Transverse colon (tissue), 4 donors: ENCODE data around the gene FKBP10. TPM values are rescaled to one million over a fixed set of nuclear protein-coding genes. Genes with fewer than 3 reads are reported as not detected.

Experiments
- DNase-seq: peaks from one replicate; pipeline ENCODE4 v3.0.0-alpha.2; 2019
- H3K27ac ChIP-seq, 4 donors: fragments of 200-600 bp; sonication (generic); 2 replicates each; pipeline ENCODE4 v1.5.1; 2016 to 2018; ENCODE audit warnings: inconsistent platforms in 4 of 4
- H3K27me3 ChIP-seq: fragments of 200-600 bp; sonication (generic); 2 replicates; pipeline ENCODE4 v1.5.1; 2017; ENCODE audit warnings: inconsistent platforms
- H3K36me3 ChIP-seq, 4 donors: fragments of 200-600 bp; sonication (generic); 2 replicates each; pipeline ENCODE4 v1.5.1; 2017 to 2019; ENCODE audit warnings: inconsistent platforms in 4 of 4
- H3K4me1 ChIP-seq, 4 donors: fragments of 200-600 bp; sonication (generic); 2 replicates each; pipeline ENCODE4 v1.5.1; 2017 to 2020; ENCODE audit warnings: inconsistent platforms in 4 of 4
- H3K4me3 ChIP-seq, 4 donors: fragments of 200-600 bp; sonication (generic); 1 replicate in 1 of 4; 2 replicates in 3 of 4; pipeline versions ENCODE4 v1.5.1 to v1.6.1; 2017 to 2019; ENCODE audit warnings: inconsistent platforms in 4 of 4
- H3K9me3 ChIP-seq, 2 donors: fragments of 200-600 bp; sonication (generic); 2 replicates each; pipeline ENCODE4 v1.5.1; 2017 to 2019; ENCODE audit warnings: inconsistent platforms in 2 of 2
- EP300 ChIP-seq: sonication (generic); formaldehyde crosslinking; IDR thresholded peaks from one replicate; pipeline ENCODE4 v1.6.1; 2017; ENCODE audit warnings: antibody characterized with exemption, low read depth
- POLR2A ChIP-seq: fragments of 450-650 bp; IDR thresholded peaks from one replicate; pipeline ENCODE4 v1.6.1; 2016; ENCODE audit warnings: antibody characterized with exemption, mild to moderate bottlenecking, moderate library complexity
- POLR2AphosphoS5 ChIP-seq, 3 donors: sonication (generic); formaldehyde crosslinking; IDR thresholded peaks; one replicate each; pipeline ENCODE4 v1.6.1; 2016; ENCODE audit warnings: antibody characterized with exemption in 3 of 3
- WGBS, 2 donors: methylation state at CpG; one replicate each; pipeline ENCODE4 v1.1.5; 2018; ENCODE audit warnings: low coverage in 1 of 2; 5-methylcytosine and 5-hydroxymethylcytosine counted together
- in situ Hi-C, 4 donors: fragments of 200-750 bp; cut with MboI; loops; one replicate each; pipeline versions ENCODE4 v1.15.0 to v1.15.1; 2017; ENCODE audit warnings: low sequenced_read_pairs in 3 of 4, low pct_ligation_motif_present in 1 of 4, low pct_unique_long_range_greater_than_20kb in 1 of 4
- intact Hi-C: fragments of 100-400 bp; cut with DNase I; formaldehyde crosslinking; loops from one replicate; pipeline ENCODE4 v1.15.1; 2023; ENCODE audit warnings: low total_unique reads
- total RNA-seq, 4 donors: library from RNA; depleted of rRNA; stranded (reverse); fragments of >200 nt; gene quantifications; one replicate each; pipeline ENCODE4 v1.1.0, GENCODE V29; 2016
- TF ChIP-seq, protein P1 (sequence below), 5 experiments: fragments of 200-600 bp in 3 of 5; fragments of 450-650 bp in 2 of 5; sonication (generic) in 3 of 5; IDR thresholded peaks; 1 replicate in 2 of 5; 2 replicates in 3 of 5; pipeline ENCODE4 v1.5.1; 2016 to 2017; ENCODE audit warnings: antibody characterized with exemption in 5 of 5, inconsistent platforms in 3 of 5, mild to moderate bottlenecking in 2 of 5, moderate library complexity in 1 of 5

Gene FKBP10
- total RNA-seq, 4 donors from 2014 or later, result 7.1 to 61.1 (median 12.6) TPM

DNA sequence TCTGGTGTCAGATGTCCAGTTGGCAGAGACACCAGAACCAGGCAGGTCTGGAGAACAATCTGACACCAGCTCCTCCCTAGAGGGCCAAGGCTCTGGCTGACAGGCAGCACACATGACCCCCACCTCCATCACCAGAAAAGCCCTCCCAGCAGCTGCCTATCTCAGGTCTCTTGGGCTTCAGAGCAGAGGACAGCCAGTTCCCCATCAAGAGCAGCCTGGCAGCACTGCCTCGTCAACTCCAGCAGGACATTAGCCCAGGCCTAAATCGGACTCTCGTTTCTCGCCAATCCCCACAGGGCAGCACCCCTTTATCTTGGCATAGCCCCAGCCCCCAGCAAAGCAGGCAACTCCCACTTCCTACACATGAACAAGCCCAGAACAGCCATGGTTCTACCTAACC lies 30.7 kb upstream of the FKBP10 start:
- intact Hi-C loops (no loop called here), in situ Hi-C loops (no loop called here)
- H3K4me1 ChIP-seq, result peaks cover 18 to 76% (median 54%) of the 10 kb centered on the region in 4 donors
- no peak overlapping the region for H3K4me3 ChIP-seq
- H3K36me3 ChIP-seq, result no peaks in the 10 kb centered on the region
- no peaks in the 10 kb centered on the region for H3K9me3 ChIP-seq
- no peak for TF ChIP-seq POLR2A
- no peak for TF ChIP-seq POLR2AphosphoS5 (IDR thresholded peaks at IDR 0.05)
- TF ChIP-seq, protein P1, sequence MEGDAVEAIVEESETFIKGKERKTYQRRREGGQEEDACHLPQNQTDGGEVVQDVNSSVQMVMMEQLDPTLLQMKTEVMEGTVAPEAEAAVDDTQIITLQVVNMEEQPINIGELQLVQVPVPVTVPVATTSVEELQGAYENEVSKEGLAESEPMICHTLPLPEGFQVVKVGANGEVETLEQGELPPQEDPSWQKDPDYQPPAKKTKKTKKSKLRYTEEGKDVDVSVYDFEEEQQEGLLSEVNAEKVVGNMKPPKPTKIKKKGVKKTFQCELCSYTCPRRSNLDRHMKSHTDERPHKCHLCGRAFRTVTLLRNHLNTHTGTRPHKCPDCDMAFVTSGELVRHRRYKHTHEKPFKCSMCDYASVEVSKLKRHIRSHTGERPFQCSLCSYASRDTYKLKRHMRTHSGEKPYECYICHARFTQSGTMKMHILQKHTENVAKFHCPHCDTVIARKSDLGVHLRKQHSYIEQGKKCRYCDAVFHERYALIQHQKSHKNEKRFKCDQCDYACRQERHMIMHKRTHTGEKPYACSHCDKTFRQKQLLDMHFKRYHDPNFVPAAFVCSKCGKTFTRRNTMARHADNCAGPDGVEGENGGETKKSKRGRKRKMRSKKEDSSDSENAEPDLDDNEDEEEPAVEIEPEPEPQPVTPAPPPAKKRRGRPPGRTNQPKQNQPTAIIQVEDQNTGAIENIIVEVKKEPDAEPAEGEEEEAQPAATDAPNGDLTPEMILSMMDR (IDR thresholded peaks at IDR 0.05), result no peak
- TF ChIP-seq EP300, result no peak
- 67% methylated on average over 4 of the region's 4 CpGs; no CpG with 5 or more reads in 1 of the 2 donors for WGBS, 2 donors
- peaks cover 10% of the 10 kb centered on the region for H3K27me3 ChIP-seq
- no peak for DNase-seq
- peak overlapping the region; percentile 45 to 95 (median 76) for H3K27ac ChIP-seq

DNA sequence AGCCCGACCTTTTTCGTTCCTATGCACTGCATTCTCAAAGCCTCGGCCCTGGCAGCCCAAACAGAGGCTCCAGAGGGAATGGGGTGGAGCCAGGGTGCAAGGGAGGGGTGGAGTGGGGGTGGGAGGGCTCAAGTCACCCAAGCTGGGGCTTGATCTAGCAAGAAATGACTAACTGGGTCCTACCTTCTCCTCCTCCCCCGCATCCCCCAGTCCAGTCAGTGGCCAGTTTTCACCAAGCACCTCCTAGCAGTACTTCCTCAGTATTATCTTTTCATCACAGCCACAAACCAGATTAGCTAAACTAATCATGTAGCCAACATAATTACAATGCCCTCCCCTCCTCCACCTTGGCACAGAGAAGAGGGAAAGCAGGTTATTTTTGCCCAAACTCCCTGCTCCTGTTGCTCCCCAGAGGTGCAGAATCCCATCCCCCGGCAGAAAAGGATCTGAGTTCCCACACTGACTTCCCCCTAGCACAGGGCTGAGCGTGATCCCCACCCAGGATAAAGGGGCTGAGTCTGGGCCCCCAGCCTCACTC lies 28.5 kb upstream of the FKBP10 start:
- in situ Hi-C loops, result no loop called here
- Histone ChIP-seq H3K4me3 (peak overlapping the region in 3 of 4 donors; percentile 70 to 86 (median 81)), H3K27ac (peak overlapping the region; percentile 90 to 95 (median 94)), H3K9me3 (no peaks in the 10 kb centered on the region), H3K4me1 (peaks cover 3 to 59% (median 39%) of the 10 kb centered on the region in 4 donors), H3K36me3 (no peaks in the 10 kb centered on the region), H3K27me3 (peaks cover 10% of the 10 kb centered on the region)
- WGBS, 2 donors, result 22% methylated on average over 6 of the region's 6 CpGs; no CpG with 5 or more reads in 1 of the 2 donors
- TF ChIP-seq, protein P1 (IDR thresholded peaks at IDR 0.05), result no peak
- TF ChIP-seq EP300 (no peak), POLR2AphosphoS5 (IDR thresholded peaks at IDR 0.05) (no peak), POLR2A (no peak)
- peak; percentile 52 for DNase-seq
- intact Hi-C loops, result no loop called here

DNA sequence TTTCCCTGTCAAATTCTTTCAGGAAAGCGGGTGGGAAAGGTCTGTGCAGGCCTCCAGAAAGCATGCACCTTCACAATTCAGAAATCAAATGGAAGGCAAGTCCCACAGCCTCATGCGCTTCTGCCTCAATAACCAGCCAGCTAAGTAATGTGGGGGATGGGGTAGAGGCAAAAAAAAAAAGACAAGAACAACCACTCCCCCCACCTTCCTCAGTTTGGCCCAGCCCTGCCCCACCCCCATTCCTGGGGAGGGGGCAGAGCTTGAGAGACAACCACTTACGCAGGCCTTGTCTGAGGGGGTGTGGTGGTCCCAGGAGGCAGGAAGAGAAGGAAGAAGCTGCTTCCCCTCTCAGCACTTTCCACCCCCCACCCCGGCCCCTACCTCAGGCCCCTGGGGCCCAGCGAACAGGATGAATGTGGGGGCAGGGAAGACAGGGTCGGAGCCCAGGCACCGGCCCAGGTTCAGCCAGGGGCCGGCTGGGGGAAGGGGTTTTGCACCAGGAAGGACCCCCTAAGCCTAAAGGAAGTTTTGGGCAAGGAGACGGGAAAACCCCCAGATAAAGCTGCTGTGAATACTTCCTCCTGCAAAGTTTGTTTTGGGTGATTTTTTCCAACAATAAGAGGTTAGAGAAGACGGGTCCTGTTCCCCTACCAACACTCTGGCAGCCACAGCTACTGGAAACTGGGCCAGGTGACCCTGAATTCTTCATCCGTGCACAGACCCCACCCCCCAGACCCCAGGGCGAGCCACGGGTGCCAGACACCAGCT lies 27.5 kb upstream of the FKBP10 start:
- in situ Hi-C loops, result no loop called here
- 11% methylated on average over 13 of the region's 13 CpGs; no CpG with 5 or more reads in 1 of the 2 donors for WGBS, 2 donors

DNA sequence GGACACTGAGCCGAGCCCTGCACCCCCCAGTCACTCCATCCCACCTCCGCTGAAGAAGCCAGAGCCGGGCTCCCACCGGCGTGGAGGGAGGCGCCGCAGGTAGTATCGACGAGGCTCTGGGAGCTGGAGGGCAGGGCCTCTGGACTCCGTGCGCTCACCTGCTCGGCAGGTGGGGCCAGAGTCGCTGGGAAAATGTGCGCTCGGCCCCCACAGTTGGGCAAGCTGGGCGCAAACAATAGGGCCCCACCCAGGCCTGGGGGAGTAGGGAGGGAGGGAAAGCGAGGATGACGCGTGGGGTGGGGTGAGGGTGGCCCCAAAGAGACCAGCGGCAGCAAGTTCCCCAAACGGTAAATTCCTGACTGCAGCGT lies 27.0 kb upstream of the FKBP10 start:
- H3K4me1 ChIP-seq, result peaks cover 0 to 47% (median 32%) of the 10 kb centered on the region in 4 donors
- peak; percentile 88 for DNase-seq
- H3K9me3 ChIP-seq, result no peaks in the 10 kb centered on the region
- H3K4me3 ChIP-seq, result peak overlapping the region; percentile 48 to 86 (median 76)
- TF ChIP-seq, protein P1 (IDR thresholded peaks at IDR 0.05), result no peak
- TF ChIP-seq EP300 (no peak), POLR2AphosphoS5 (IDR thresholded peaks at IDR 0.05) (peak; percentile 63 to 87 (median 83)), POLR2A (peak; percentile 40)
- intact Hi-C loops (loop anchor here (5.0 kb wide), 1 partner anchor 986 kb away; the partner anchor contains the start of gene VPS25), in situ Hi-C loops (no loop called here)
- peak overlapping the region; percentile 90 to 95 (median 94) for H3K27ac ChIP-seq
- H3K27me3 ChIP-seq, result peaks cover 10% of the 10 kb centered on the region
- 0% methylated on average over 22 of the region's 22 CpGs; no CpG with 5 or more reads in 1 of the 2 donors for WGBS, 2 donors
- no peaks in the 10 kb centered on the region for H3K36me3 ChIP-seq

More for the DNA sequence above, 27.5 kb upstream of the FKBP10 start:
- peak overlapping the region; percentile 48 to 86 (median 76) for H3K4me3 ChIP-seq
- TF ChIP-seq POLR2AphosphoS5 (IDR thresholded peaks at IDR 0.05), result no peak
- no peak for TF ChIP-seq POLR2A
- TF ChIP-seq EP300, result no peak
- TF ChIP-seq, protein P1 (IDR thresholded peaks at IDR 0.05), result no peak
- peak overlapping the region; percentile 90 to 95 (median 94) for H3K27ac ChIP-seq
- no peaks in the 10 kb centered on the region for H3K36me3 ChIP-seq
- intact Hi-C loops, result loop anchor here (5.0 kb wide), 1 partner anchor 987 kb away; the partner anchor contains the start of gene VPS25
- DNase-seq, result peak; percentile 44
- H3K9me3 ChIP-seq, result no peaks in the 10 kb centered on the region
- H3K27me3 ChIP-seq, result peaks cover 10% of the 10 kb centered on the region
- peaks cover 0 to 49% (median 34%) of the 10 kb centered on the region in 4 donors for H3K4me1 ChIP-seq
